GM20000 (cell line): ENCODE data around the gene ZFP91.
"Not testable (repeated sequence)": the region's sequence is repeated elsewhere in the genome, so short reads cannot be mapped to it uniquely, and the experiment has no call there.

Experiments used
- DNase-seq: peaks from one replicate; pipeline ENCODE4 v3.0.0; 2012; ENCODE audit warnings: low spot score
- CTCF ChIP-seq: IDR thresholded peaks from 2 replicates; pipeline ENCODE4 v1.5.1; 2012; ENCODE audit warnings: mild to moderate bottlenecking, control low read depth; ENCODE audit errors: extremely low read depth, missing control alignments

Gene ZFP91

GRCh38 chr11:58562375-58562800, 16.5 kb upstream of the ZFP91 start:
- no peak for DNase-seq
- no peak for TF ChIP-seq CTCF

- DNase-seq = no peak
- no peak for TF ChIP-seq CTCF
Measured at GRCh38 chr11:58564231-58564630, 14.6 kb upstream of the ZFP91 start.

- peak; percentile 45 for DNase-seq
- TF ChIP-seq CTCF = peak; percentile 64
Measured at GRCh38 chr11:58567889-58568512, 10.9 kb upstream of the ZFP91 start.

GRCh38 chr11:58572906-58573305, 6.0 kb upstream of the ZFP91 start:
- not testable (repeated sequence) for DNase-seq

- TF ChIP-seq CTCF = no peak
- peak; percentile 18 for DNase-seq
Measured at GRCh38 chr11:58573451-58574104, 5.3 kb upstream of the ZFP91 start.

- no peak for TF ChIP-seq CTCF
- DNase-seq = no peak
Measured at GRCh38 chr11:58574881-58575280, 4.0 kb upstream of the ZFP91 start.

- DNase-seq = peak; percentile 25
- TF ChIP-seq CTCF = peak; percentile 5
Measured at GRCh38 chr11:58575377-58576020, 3.4 kb upstream of the ZFP91 start, which contains the start of gene LPXN. Gene LPXN (minus strand): TSS chr11:58575856. CDS start chr11:58575772, 84 bp downstream.
